NT2/D1 (cell line): ENCODE results near the gene TPK1.

Experiments
- SUZ12 ChIP-seq: IDR thresholded peaks from 2 replicates; pipeline ENCODE4 v1.6.1; 2011; ENCODE audit not compliant: insufficient read length, insufficient read depth; ENCODE audit errors: extremely low read depth
- YY1 ChIP-seq: IDR thresholded peaks from 2 replicates; pipeline ENCODE4 v1.6.1; 2011; ENCODE audit not compliant: insufficient read length, insufficient read depth
- ZNF274 ChIP-seq: IDR thresholded peaks from 2 replicates; pipeline ENCODE4 v1.6.1; 2011; ENCODE audit warnings: mild to moderate bottlenecking, low read depth, low read length

DNA sequence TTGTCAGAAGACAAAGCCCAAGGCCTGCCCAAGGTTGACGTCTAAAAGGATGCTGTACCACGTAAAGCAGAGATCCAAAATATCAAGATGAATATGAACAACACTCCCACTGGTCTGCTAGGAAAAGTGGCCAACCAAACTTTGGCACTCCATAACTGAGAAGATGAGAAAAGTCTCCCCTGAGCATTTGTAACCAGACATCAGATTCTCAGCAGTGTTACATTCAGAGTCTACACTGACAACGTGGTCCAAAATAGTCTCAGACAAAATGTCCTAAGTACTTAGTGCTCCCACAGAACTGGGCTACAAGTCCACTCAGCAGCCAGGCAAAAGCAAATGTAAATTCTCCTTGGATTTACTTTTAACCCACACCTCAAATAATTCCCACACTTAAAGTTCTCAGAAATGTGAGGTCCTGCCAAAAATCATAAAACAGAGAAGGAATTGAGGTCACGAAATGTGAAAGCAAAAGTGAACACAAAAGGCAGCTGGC, 247.2 kb downstream of the TPK1 start:
- TF ChIP-seq ZNF274 (no peak), YY1 (no peak), SUZ12 (no peak)
